ENCODE measurements around the gene ASXL1. TPM values are rescaled to one million over a fixed set of nuclear protein-coding genes. Genes with fewer than 3 reads are reported as not detected.

Gene ASXL1
- total and polyA plus RNA-seq, 10 donors: 14.1 to 149 (median 96.8) TPM

DNA sequence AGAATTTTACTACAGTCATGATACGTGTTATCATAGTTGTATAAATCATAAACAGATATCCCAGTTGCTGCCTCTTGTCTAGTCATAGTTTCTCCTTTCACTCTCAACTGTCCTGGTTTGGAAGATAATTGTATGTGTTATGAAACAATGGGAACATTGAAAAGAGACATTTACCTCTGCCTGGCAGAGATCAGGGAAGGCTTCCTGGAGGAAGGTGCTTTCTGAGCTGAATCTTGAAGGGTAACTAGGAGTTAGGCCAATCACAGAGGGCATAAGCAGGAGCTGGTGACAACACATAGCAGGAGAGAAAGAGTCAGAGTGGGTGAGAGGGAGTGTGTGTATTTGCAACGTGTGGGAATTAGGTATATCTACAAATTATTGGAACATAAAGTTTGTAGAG, 5.4 kb downstream of the ASXL1 start:
- Histone ChIP-seq H3K4me1 (peaks cover 32 to 96% (median 91%) of the 10 kb centered on the region in 6 donors), H3K27ac (peak overlapping the region in 6 of 8 donors; percentile 2 to 51 (median 34)), H3K27me3 (replicated peaks in 1 of 7) (no peaks in the 10 kb centered on the region), H3K36me3 (peaks cover 0 to 12% (median 0%) of the 10 kb centered on the region in 6 donors), H3K4me3 (no peak overlapping the region), H3K9me3 (no peaks in the 10 kb centered on the region)
- 65 to 79% (median 72%) methylated on average over 2 of the region's 2 CpGs for WGBS, 5 donors
- DNase-seq: no peak
- no peak for TF ChIP-seq POLR2AphosphoS5 (IDR thresholded peaks at IDR 0.05)
- no peak for TF ChIP-seq POLR2A (IDR thresholded peaks at IDR 0.05)
- no peak for TF ChIP-seq CTCF (IDR thresholded peaks at IDR 0.05 in 8 of 11, conservative IDR thresholded peaks at IDR 0.05 in 3 of 11)
- intact Hi-C loops (cut with DNase I; ENCODE audit: low total_unique reads): no loop called here

GRCh38 chr20:32364554-32365208, 6.5 kb downstream of the ASXL1 start:
- no peak for TF ChIP-seq POLR2AphosphoS5 (IDR thresholded peaks at IDR 0.05)
- no peak for TF ChIP-seq CTCF (IDR thresholded peaks at IDR 0.05 in 8 of 11, conservative IDR thresholded peaks at IDR 0.05 in 3 of 11)
- no peak for TF ChIP-seq POLR2A (IDR thresholded peaks at IDR 0.05)
- WGBS, 5 donors: 76 to 81% (median 80%) methylated on average over 7 of the region's 7 CpGs
- peaks cover 0 to 24% (median 1%) of the 10 kb centered on the region in 6 donors for H3K36me3 ChIP-seq
- H3K4me3 ChIP-seq: no peak overlapping the region
- DNase-seq: no peak
- peak overlapping the region in 3 of 8 donors; percentile 13 to 51 (median 31) for H3K27ac ChIP-seq
- intact Hi-C loops (cut with DNase I; ENCODE audit: low total_unique reads): no loop called here
- no peaks in the 10 kb centered on the region for H3K9me3 ChIP-seq
- H3K27me3 ChIP-seq (replicated peaks in 1 of 7): no peaks in the 10 kb centered on the region
- peaks cover 39 to 100% (median 96%) of the 10 kb centered on the region in 6 donors for H3K4me1 ChIP-seq

GRCh38 chr20:32365564-32365963, 7.4 kb downstream of the ASXL1 start:
- no peaks in the 10 kb centered on the region for H3K9me3 ChIP-seq
- peaks cover 0 to 33% (median 9%) of the 10 kb centered on the region in 6 donors for H3K36me3 ChIP-seq
- no peak for DNase-seq
- WGBS, 5 donors: 49 to 70% (median 63%) methylated on average over 5 of the region's 5 CpGs
- TF ChIP-seq POLR2AphosphoS5 (IDR thresholded peaks at IDR 0.05): no peak
- TF ChIP-seq CTCF (IDR thresholded peaks at IDR 0.05 in 8 of 11, conservative IDR thresholded peaks at IDR 0.05 in 3 of 11): no peak
- TF ChIP-seq POLR2A (IDR thresholded peaks at IDR 0.05): no peak
- no peaks in the 10 kb centered on the region for H3K27me3 ChIP-seq (replicated peaks in 1 of 7)
- peaks cover 39 to 100% (median 87%) of the 10 kb centered on the region in 6 donors for H3K4me1 ChIP-seq
- H3K4me3 ChIP-seq: no peak overlapping the region
- intact Hi-C loops (cut with DNase I; ENCODE audit: low total_unique reads): no loop called here
- H3K27ac ChIP-seq: peak overlapping the region in 2 of 8 donors; percentile 13 to 51

GRCh38 chr20:32366380-32366779, 8.2 kb downstream of the ASXL1 start:
- TF ChIP-seq POLR2AphosphoS5 (IDR thresholded peaks at IDR 0.05) (no peak), POLR2A (IDR thresholded peaks at IDR 0.05) (no peak), CTCF (IDR thresholded peaks at IDR 0.05 in 8 of 11, conservative IDR thresholded peaks at IDR 0.05 in 3 of 11) (no peak)
- Histone ChIP-seq H3K27ac (peak overlapping the region in 5 of 8 donors; percentile 7 to 48 (median 29)), H3K4me3 (no peak overlapping the region), H3K4me1 (peaks cover 39 to 92% (median 79%) of the 10 kb centered on the region in 6 donors), H3K36me3 (peaks cover 0 to 41% (median 10%) of the 10 kb centered on the region in 6 donors), H3K27me3 (replicated peaks in 1 of 7) (no peaks in the 10 kb centered on the region), H3K9me3 (no peaks in the 10 kb centered on the region)
- intact Hi-C loops (cut with DNase I; ENCODE audit: low total_unique reads): no loop called here
- DNase-seq: no peak
- WGBS, 5 donors: 72 to 85% (median 81%) methylated on average over 2 of the region's 2 CpGs
